GM21825 (cell line): ENCODE results near the gene FGGY.
"Not testable (repeated sequence)": the region's sequence is repeated elsewhere in the genome, so short reads cannot be mapped to it uniquely, and the experiment has no call there.

Experiments used
- ATAC-seq: cut with Tn5 transposase; IDR thresholded peaks from one replicate; pipeline ENCODE4 v1.9.1; 2021; ENCODE audit warnings: mild to moderate bottlenecking, moderate library complexity; ENCODE audit not compliant: unreplicated experiment

The FGGY gene

GRCh38 chr1:59605184-59605583 is 308.3 kb downstream of the FGGY start:
- ATAC-seq: no peak

- ATAC-seq: no peak
Observed at GRCh38 chr1:59605761-59606160, 308.9 kb downstream of the FGGY start.

DNA sequence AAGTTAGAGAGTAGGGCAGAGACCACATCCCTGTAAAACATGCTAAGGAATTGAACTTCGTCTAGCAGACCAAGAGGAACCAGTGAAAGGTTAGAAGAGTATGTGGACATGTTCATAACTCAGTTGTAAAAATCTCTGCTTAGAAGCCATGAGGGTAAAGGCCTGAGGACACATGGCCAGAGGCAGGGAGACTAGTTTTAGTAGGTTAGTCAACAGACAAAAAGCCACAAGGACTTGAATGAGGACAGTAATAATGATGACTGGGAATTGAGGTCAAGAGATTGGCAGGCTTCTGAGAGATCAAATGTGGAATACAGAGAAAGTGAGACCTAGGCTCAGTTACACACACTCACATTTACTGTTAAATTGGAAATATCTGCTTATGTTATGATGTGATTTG is 312.4 kb downstream of the FGGY start:
- no peak for ATAC-seq

DNA sequence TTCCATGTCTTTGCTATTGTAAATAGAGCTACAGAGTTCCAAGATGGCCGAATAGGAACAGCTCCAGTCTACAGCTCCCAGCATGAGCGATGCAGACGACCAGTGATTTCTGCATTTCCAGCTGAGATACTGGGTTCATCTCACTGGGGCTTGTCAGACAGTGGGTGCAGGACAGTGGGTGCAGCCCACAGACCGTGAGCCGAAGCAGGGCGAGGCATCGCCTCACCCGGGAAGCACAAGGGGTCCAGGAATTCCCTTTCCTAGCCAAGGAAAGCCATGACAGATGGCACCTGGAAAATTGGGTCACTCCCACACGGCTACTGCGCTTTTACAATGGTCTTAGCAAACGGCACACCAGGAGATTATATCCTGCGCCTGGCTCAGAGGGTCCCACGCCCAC is 313.6 kb downstream of the FGGY start:
- not testable (repeated sequence) for ATAC-seq

DNA sequence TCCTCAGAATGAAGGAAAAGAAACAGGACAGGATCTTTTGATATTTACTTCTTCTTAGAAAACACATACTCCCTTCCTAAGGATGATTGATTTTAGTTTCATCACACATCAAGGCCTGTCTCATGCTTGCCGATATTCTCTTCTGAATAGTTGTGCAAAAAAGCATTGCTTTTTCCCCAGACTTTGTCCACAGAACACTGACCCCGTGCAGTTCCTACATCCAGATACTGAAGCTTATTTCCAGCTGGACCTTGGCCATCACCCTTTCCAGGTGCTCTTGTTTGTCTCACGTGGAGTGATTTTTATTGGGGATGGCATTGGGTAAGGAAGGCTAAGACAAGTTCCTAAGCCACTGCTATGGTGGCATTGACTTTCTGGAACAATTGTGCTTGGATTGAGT is 320.5 kb downstream of the FGGY start:
- ATAC-seq: no peak

GRCh38 chr1:59619557-59619956 is 322.7 kb downstream of the FGGY start:
- ATAC-seq: no peak

- ATAC-seq: no peak
Observed at GRCh38 chr1:59625384-59625783, 328.5 kb downstream of the FGGY start.

DNA sequence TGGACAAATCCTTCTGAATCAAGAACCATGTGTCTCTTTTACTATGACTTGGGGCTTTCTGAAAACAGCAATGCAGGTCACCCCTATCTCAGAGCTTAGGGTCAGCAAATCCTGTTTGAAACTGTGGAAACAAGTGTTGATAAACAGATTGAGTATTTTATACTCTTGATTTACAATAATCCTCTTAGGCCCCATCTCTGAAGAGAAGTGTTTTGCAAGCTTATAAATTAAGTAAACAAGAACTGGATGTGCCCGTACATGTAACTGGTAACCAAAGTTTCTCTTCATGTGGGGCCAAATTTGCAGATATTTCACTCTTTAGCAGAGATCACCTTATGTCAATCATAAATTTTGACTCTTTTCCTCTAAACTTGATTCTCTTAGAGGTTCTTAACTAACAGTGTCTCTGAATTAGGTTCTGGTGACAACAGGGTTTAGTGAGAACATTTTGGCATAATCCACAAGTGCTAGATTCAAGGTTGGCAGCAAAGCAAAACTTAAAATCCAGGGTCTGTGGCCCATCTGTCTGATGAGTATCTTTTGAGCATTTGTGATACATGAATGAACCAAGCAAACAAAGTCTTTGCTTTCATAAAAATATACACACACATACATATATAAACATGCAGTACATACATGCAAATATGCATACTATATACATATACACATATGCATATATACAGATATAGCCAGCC is 334.8 kb downstream of the FGGY start:
- ATAC-seq: no peak

DNA sequence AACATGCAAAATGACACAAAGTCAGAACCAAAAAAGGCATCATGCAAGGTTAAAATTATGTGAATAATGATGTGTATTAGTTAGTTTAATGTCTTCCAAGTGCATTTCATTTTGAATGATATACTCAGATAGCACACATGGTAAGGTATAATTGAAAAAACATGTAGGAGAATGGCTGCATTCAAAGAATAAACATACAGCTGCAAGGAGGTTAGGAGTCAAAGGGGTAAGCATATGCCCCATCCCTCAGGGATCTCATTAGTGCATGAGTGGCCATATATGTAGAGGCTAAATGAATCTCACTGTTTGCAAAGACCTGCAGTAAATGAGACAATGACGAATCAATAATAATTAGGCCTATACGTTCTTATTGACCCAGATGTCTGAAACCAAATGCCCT is 338.2 kb downstream of the FGGY start:
- ATAC-seq: no peak

DNA sequence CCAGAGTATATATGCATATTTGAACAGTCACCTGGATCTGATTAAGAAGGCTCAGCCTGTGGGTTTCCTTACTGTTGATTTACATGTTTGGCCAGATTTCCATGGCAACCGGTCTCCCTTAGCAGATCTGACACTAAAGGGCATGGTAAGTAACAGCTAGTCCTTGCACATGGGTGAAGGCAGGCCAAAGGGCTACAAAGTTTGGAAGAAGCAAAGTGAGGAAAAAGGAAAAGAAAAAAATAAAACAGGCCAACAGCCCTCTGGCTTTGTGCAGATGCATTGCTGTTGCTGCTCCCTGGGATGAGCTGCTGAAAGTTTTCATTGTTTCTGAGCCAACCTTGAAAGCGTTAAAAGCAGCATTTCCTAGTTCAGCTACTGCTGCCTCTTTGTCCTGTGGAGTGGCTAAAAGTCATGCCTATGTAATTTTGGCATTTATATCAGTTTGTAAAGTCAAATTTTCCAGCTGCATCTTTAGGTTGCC is 341.4 kb downstream of the FGGY start:
- no peak for ATAC-seq

GRCh38 chr1:59639266-59639665 is 342.4 kb downstream of the FGGY start:
- ATAC-seq: no peak

GRCh38 chr1:59640851-59641250 is 344.0 kb downstream of the FGGY start:
- no peak for ATAC-seq

DNA sequence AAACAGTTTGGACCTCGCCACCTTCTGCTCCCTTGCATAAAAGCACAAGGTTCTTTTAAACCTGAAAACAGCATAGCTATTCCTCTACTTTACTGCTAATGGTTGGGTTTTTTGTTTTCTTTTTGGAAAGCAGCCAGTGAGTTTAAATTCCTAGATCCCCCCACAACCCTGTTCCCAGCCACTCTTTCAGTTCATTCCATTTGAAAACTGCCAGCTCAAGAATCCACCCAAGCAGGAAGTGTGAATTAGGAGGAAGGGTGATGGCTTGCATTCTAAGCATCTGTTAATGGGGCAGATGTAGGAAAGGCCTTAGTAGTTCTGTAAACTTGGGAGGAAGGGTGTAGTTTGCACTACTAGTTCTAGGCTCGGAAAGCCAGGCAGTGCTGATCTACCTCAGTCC is 344.9 kb downstream of the FGGY start:
- ATAC-seq: no peak

GRCh38 chr1:59643526-59643925 is 346.6 kb downstream of the FGGY start:
- ATAC-seq: no peak

DNA sequence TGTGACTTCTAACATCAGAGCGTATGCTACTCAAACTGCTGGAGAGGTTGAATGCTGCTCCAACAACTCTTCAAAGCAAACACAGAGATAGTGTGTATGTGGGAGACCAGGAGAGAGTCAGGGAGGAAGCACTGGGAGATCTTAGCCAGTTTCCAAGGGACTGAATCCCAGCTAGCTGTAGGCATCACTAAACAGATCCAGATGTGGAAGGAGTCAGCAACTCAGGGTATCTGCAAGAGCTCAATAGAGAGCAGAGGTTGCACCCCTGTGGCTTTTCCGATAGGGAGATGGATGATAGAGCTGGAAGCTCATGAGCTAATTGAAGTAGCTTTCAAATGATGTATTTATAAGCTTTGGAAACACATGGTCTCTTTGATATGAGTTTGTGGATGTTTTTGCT is 349.0 kb downstream of the FGGY start:
- no peak for ATAC-seq

DNA sequence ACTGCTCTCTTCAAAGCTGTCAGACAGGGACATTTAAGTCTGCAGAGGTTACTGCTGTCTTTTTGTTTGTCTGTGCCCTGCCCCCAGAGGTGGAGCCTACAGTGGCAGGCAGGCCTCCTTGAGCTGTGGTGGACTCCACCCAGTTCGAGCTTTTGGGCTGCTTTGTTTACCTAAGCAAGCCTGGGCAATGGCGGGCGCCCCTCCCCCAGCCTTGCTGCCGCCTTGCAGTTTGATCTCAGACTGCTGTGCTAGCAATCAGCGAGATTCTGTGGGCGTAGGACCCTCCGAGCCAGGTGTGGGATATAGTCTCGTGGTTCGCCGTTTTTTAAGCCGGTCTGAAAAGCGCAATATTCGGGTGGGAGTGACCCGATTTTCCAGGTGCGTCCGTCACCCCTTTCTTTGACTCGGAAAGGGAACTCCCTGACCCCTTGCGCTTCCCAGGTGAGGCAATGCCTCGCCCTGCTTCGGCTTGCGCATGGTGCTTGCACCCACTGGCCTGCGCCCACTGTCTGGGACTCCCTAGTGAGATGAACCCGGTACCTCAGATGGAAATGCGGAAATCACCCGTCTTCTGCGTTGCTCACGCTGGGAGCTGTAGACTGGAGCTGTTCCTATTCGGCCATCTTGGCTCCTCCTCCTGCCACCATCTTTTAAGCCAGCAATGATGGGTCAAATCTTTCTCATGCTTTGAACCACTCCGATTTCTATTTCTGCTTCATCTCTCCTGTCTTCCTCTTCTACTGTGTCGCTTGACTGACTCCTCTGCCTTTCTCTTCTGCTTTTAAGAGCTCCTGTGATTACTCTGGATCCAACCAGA is 356.5 kb downstream of the FGGY start:
- ATAC-seq: not testable (repeated sequence)

GRCh38 chr1:59653968-59654367 is 357.1 kb downstream of the FGGY start:
- no peak for ATAC-seq

DNA sequence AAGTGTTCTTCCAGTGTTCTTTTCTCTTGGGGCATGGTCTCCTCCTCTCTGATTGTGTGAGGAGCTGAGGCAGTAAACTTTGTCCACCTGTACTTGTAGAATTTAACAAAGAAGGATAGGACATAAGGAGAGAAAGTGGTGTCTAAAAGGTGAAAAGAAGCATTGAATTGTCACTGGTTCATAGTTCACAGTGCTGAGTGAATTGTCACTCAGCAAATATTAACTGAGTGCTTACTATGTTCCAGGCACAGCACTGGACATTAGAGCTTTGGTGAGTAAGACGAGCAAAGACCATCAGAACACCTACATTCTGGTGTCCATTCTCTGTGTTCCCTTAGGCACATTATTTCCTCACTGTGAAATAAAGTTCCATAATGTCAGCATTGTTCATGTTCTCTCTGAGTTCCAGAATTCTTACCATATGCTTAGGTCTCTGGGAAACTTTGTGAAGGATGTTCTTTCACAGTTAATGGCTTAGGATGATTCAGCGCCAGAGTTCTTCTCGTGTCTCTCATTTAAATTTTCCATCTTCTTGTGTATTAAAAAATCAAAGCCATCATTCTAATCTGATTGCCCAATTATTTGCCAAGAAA is 361.1 kb downstream of the FGGY start:
- ATAC-seq: no peak

DNA sequence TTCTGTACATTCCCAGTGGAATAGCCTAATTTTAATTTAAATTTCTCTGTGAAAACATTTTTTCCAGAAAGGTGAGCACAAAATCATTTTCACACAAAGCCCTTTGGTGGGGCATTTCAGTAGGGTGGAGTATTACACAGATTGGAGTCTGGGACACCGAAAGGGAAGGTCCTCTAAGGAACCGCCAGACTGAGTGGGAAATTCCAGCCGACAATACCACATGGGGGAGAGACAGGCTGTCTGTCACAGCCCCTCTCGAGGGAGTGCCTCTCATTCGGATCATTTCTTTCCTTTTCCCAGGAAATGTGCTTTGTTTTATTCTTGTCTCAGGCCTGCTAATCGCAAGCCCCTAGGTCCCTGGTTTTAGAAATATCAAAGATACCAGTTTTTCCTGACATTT is 367.3 kb downstream of the FGGY start:
- no peak for ATAC-seq

GRCh38 chr1:59666106-59666505 is 369.2 kb downstream of the FGGY start:
- no peak for ATAC-seq

- ATAC-seq: no peak
Observed at GRCh38 chr1:59667020-59667419, 370.1 kb downstream of the FGGY start.

GRCh38 chr1:59669752-59670312 is 372.9 kb downstream of the FGGY start:
- ATAC-seq: no peak
